ENCODE measurements around the gene FOXM1. TPM values are rescaled to one million over a fixed set of nuclear protein-coding genes. Genes with fewer than 3 reads are reported as not detected.

Gene FOXM1
- total and polyA plus RNA-seq, 3 donors from 2014 or later, result 18.1 to 59.7 (median 32.3) TPM

DNA sequence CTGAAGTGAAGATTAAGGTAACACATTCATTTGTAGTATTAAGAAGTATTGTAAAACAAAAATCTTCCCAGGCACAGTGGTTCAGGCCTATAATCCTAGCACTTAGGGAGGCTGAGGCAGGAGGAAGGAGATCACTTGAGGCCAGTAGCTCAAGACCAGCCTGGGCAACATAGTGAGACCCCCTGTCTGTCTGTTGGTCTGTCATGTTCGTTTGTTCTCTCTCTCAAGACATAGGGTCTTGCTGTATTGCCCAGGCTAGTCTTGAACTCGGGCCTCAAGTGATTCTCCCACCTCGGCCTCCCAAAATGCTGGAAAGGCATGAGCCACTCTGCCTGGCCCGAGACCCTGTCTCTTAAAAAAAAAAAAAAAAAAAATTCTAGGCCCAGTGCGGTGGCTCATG, 20.4 kb upstream of the FOXM1 start:
- Histone ChIP-seq H3K27ac (no peak overlapping the region), H3K4me1 (peaks cover 4% of the 10 kb centered on the region), H3K27me3 (no peaks in the 10 kb centered on the region), H3K9me3 (no peaks in the 10 kb centered on the region), H3K4me3 (no peak overlapping the region), H3K36me3 (ENCODE audit: low read depth, missing control alignments) (no peaks in the 10 kb centered on the region)
- TF ChIP-seq POLR2A (IDR thresholded peaks at IDR 0.05), result no peak
- TF ChIP-seq, protein P1, sequence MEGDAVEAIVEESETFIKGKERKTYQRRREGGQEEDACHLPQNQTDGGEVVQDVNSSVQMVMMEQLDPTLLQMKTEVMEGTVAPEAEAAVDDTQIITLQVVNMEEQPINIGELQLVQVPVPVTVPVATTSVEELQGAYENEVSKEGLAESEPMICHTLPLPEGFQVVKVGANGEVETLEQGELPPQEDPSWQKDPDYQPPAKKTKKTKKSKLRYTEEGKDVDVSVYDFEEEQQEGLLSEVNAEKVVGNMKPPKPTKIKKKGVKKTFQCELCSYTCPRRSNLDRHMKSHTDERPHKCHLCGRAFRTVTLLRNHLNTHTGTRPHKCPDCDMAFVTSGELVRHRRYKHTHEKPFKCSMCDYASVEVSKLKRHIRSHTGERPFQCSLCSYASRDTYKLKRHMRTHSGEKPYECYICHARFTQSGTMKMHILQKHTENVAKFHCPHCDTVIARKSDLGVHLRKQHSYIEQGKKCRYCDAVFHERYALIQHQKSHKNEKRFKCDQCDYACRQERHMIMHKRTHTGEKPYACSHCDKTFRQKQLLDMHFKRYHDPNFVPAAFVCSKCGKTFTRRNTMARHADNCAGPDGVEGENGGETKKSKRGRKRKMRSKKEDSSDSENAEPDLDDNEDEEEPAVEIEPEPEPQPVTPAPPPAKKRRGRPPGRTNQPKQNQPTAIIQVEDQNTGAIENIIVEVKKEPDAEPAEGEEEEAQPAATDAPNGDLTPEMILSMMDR (IDR thresholded peaks at IDR 0.05), result no peak
- intact Hi-C loops (cut with DNase I; ENCODE audit: low total_unique reads), result no loop called here
- 98 to 99% methylated on average over 5 of the region's 5 CpGs for WGBS, 2 donors
- DNase-seq, result no peak

DNA sequence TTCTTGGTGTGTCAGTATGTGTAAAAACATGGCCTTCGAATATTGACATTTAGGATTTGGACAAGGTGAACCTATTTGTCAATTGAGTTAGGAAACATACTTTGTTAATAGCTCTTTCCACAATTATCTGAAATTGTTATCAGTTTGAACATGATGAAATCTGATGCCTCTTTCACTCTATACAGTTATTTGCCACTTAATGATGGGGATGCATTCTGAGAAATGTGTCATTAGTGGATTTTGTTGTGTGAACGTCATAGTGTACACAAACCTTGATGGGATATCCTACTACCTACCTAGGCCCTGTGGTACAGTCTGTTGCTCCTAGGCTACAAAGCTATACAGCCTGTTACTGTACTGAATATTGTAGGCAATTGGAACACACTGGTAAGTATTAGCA, 18.5 kb upstream of the FOXM1 start:
- Histone ChIP-seq H3K27me3 (no peaks in the 10 kb centered on the region), H3K27ac (no peak overlapping the region), H3K36me3 (ENCODE audit: low read depth, missing control alignments) (no peaks in the 10 kb centered on the region), H3K9me3 (no peaks in the 10 kb centered on the region), H3K4me3 (no peak overlapping the region), H3K4me1 (no peaks in the 10 kb centered on the region)
- no peak for TF ChIP-seq POLR2A (IDR thresholded peaks at IDR 0.05)
- TF ChIP-seq, protein P1 (IDR thresholded peaks at IDR 0.05), result no peak
- WGBS, 2 donors, result 79 to 88% methylated on average over 2 of the region's 2 CpGs
- intact Hi-C loops (cut with DNase I; ENCODE audit: low total_unique reads), result no loop called here
- DNase-seq, result no peak

DNA sequence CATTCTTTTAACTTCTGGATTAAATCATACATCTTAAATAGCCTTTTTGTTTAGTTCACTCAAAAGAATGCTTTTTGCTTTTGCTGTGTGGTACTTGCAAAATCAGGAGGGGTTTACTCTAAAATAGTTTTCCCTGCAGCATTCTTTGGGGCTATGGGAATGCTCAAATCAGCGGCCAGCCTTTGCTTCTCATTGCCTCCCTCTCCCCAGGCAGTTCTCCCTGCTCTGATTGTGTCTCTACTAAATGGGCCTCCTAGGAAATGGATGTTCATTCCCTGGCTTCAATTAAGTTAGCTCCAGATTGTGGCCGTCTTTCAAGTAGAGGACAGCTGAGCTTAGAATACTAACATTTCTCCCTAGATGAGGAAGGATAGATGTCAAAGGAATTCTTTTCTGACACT, 18.1 kb upstream of the FOXM1 start:
- WGBS, 2 donors, result 35 to 64% methylated on average over 2 of the region's 2 CpGs
- Histone ChIP-seq H3K9me3 (no peaks in the 10 kb centered on the region), H3K4me3 (no peak overlapping the region), H3K27me3 (no peaks in the 10 kb centered on the region), H3K4me1 (no peaks in the 10 kb centered on the region), H3K27ac (no peak overlapping the region), H3K36me3 (ENCODE audit: low read depth, missing control alignments) (no peaks in the 10 kb centered on the region)
- no peak for DNase-seq
- intact Hi-C loops (cut with DNase I; ENCODE audit: low total_unique reads), result no loop called here
- no peak for TF ChIP-seq POLR2A (IDR thresholded peaks at IDR 0.05)
- TF ChIP-seq, protein P1 (IDR thresholded peaks at IDR 0.05), result no peak

DNA sequence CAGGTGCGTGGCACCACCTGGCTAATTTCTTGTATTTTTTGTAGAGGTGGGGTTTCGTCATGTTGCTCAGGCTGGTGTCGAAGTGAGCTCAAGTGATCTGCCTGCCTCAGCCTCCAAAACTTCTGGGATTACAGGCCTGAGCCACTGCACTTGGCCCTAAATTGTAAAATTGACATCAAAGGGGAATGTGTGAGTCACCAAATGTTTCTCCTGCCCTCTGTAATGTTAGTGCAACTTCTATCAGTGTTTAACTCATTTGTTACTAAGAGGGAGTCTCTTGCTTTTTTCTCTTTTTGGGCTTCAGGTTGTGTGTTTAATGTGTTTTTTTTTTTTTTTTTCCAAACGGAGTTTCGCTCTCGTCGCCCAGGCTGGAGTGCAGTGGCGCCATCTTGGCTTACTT, 16.0 kb upstream of the FOXM1 start:
- DNase-seq, result no peak
- H3K4me3 ChIP-seq, result no peak overlapping the region
- intact Hi-C loops (cut with DNase I; ENCODE audit: low total_unique reads), result no loop called here
- H3K4me1 ChIP-seq, result no peaks in the 10 kb centered on the region
- TF ChIP-seq, protein P1 (IDR thresholded peaks at IDR 0.05), result no peak
- no peak for TF ChIP-seq POLR2A (IDR thresholded peaks at IDR 0.05)
- no peaks in the 10 kb centered on the region for H3K9me3 ChIP-seq
- no peak overlapping the region for H3K27ac ChIP-seq
- WGBS, 2 donors, result 70 to 80% methylated on average over 8 of the region's 8 CpGs
- no peaks in the 10 kb centered on the region for H3K27me3 ChIP-seq
- no peaks in the 10 kb centered on the region for H3K36me3 ChIP-seq (ENCODE audit: low read depth, missing control alignments)

DNA sequence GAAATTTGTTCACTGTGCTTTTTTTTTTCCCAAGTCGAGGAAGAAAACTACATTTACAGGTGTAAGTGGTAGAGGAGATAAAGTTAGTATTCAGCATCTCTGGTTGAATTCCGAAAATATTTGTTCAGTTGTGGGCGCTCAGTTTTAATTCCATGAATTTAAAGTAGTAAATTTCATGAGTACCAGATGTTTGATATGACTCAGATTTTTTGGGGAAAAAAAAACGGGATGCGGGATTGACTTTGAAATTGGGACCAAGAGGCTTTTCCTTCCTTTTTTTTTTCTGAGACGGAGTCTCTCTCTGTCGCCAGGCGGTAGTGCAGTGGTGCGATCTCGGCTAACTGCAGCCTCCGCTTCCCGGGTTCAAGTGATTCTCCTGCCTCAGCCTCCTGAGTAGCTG, 15.3 kb upstream of the FOXM1 start:
- WGBS, 2 donors, result 61 to 63% methylated on average over 12 of the region's 12 CpGs
- H3K27ac ChIP-seq, result no peak overlapping the region
- TF ChIP-seq, protein P1 (IDR thresholded peaks at IDR 0.05), result no peak
- no peak for DNase-seq
- H3K4me1 ChIP-seq, result no peaks in the 10 kb centered on the region
- intact Hi-C loops (cut with DNase I; ENCODE audit: low total_unique reads), result no loop called here
- no peaks in the 10 kb centered on the region for H3K9me3 ChIP-seq
- no peak overlapping the region for H3K4me3 ChIP-seq
- H3K36me3 ChIP-seq (ENCODE audit: low read depth, missing control alignments), result no peaks in the 10 kb centered on the region
- no peaks in the 10 kb centered on the region for H3K27me3 ChIP-seq

All from testis (tissue), 3 donors.